ENCODE results near the gene TRPV5.

DNA sequence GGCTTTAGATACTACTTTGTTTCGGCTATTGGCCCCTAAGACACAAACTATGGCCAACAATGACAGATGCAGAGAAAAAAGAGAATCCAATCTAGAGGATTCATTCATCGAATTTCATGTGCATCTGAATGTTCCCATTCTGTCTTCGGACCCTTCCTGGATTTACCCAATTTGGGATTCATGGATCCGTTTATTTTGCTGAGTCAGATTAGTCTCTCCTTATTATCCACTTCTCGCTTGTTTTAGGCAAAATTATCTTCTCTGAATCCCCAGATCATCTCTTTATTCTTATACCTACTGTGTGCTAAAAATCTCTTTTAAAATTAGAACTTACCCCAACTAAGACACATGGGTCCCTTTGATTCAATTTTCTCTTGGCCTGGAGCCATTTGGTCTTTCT is 54.5 kb downstream of the TRPV5 start:
- TF ChIP-seq, protein P1, sequence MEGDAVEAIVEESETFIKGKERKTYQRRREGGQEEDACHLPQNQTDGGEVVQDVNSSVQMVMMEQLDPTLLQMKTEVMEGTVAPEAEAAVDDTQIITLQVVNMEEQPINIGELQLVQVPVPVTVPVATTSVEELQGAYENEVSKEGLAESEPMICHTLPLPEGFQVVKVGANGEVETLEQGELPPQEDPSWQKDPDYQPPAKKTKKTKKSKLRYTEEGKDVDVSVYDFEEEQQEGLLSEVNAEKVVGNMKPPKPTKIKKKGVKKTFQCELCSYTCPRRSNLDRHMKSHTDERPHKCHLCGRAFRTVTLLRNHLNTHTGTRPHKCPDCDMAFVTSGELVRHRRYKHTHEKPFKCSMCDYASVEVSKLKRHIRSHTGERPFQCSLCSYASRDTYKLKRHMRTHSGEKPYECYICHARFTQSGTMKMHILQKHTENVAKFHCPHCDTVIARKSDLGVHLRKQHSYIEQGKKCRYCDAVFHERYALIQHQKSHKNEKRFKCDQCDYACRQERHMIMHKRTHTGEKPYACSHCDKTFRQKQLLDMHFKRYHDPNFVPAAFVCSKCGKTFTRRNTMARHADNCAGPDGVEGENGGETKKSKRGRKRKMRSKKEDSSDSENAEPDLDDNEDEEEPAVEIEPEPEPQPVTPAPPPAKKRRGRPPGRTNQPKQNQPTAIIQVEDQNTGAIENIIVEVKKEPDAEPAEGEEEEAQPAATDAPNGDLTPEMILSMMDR (IDR thresholded peaks at IDR 0.05 in 4 of 5, conservative IDR thresholded peaks at IDR 0.05 in 1 of 5) = no peak
- TF ChIP-seq POLR2A (IDR thresholded peaks at IDR 0.05) = no peak

Measured in gastrocnemius medialis (tissue), 4 donors.